CD4-positive, alpha-beta T cell treated with Interleukin-10 for 1 hour (primary cell): ENCODE data around the gene MYOC.
"Not testable (repeated sequence)": the region's sequence is repeated elsewhere in the genome, so short reads cannot be mapped to it uniquely, and the experiment has no call there.

Experiments
- DNase-seq: peaks from one replicate; pipeline ENCODE4 v3.0.0-alpha.2; 2020

MYOC gene

DNA sequence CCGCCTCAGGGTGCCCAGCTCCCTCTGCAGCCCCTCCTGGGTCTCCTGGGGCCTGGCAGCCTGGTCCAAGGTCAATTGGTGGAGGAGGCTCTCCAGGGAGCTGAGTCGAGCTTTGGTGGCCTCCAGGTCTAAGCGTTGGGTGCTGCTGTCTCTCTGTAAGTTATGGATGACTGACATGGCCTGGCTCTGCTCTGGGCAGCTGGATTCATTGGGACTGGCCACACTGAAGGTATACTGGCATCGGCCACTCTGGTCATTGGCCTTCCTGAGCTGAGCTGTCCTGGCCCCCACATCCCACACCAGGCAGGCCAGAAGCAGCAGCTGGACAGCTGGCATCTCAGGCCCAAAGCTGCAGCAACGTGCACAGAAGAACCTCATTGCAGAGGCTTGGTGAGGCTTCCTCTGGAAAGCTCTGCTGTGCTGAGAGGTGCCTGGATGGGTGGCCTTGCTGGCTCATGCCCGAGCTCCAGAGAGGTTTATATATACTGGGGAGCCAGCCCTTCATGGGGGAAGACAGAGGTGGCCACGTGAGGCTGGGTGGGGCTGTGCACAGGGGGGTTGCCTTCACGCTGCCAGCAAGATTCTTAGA lies at the start of gene MYOC:
Gene MYOC (minus strand): TSS at position 455 of the 589 bp plus-strand sequence. CDS start 77 bp downstream, at position 378.
- no peak for DNase-seq

DNA sequence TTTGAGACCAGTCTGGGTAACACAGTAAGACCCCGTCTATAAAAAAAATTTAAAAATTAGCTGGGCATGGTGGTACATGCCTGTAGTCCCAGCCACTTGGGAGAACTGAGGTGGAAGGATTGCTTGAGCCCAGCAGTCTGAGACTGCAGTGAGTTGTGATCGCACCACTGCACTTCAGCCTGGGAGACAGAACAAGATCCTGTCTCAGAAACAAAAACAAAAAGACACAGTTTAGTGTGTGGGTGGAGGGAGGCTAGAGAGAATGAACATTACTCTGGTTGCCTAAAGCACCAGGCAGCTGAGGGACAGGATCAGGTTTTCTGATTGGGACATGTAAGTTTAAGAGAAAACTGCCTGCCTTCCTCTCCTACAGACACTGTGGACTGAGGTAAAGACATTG lies 47.0 kb upstream of the MYOC start:
- no peak for DNase-seq

GRCh38 chr1:171695772-171696171 lies 43.3 kb upstream of the MYOC start:
- DNase-seq = not testable (repeated sequence)

GRCh38 chr1:171693541-171693940 lies 41.1 kb upstream of the MYOC start:
- DNase-seq = not testable (repeated sequence)

DNA sequence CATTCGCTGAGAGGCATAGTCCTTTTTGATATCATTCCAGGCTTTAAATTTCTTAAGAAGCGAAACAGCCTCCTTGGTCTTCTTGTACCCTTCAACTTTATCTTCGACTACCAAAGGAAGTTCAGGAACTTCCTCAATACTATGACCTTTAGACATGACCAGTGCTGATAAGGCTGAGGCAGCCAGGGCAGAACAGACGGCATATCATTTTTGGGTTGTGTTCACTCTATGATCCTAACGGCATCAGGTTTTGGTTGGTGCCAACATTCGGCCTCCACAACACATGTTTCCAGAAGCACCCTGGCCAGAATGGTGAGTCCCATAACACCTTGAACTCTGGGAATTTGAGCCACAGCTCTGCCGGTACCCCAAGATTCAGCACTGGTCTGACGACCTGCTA lies 31.4 kb upstream of the MYOC start:
- no peak for DNase-seq

GRCh38 chr1:171680339-171680738 lies 27.9 kb upstream of the MYOC start:
- DNase-seq = no peak

DNA sequence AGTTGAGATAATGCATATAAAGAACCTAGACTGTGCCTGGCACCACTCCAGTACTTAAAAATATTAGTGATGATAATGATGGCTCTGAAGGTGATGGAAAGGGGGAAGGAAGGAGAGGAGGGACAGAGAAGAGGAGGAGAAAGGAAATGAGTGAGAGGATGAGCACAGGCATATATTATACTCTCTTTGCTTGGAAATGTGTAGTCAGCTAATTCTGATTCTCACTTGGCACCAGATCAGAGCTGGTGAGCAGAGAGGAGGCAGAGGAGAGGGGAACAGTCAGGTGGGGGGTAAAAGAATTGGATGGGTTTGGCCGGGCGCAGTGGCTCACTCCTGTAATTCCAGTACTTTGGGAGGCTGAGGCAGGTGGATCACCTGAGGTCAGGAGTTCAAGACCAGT lies 24.3 kb upstream of the MYOC start:
- no peak for DNase-seq

DNA sequence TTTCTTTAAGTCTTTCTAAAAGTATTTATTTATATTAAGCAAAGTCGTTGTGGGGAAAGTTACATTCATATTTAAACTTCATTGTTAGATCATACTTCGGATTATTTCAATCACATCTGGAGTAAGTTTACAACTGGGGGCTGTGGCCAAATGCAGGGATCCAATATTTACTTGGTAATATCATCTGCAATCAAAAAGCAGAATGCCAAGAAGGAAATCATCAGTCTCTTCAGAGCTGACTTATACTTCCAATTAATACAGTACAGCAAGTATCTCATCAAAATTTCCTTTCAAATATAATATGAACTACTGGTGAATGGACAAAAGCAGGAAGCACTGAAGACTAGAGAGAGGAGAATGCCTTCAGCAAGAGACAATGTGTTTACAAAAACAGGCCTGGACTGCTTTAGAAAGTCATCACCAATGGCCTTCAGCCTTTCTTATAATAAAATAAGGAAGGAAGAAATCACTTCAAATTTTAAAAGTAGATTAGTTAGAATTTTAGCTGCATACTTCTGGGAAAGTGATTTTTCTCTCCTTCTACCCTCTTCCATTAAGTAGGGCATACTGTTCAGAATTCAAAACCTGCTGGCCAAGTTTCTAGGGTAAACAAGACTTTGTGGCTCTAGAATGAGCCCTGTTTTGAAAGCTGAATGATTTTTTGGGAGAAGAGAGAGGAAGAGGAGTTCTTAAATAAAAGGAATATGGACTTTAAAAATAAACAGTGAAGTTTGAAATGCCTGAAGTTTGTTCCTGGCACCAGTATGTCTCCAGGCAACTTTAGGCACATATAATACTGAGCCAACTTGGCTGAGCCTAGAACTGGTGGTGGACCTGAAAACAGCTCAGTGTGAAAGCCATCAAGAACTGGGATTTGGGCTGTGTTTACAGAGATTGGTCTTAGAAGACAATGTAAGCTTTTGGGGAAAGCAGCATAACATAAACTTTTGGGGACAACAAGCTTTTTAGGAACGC lies 22.2 kb upstream of the MYOC start:
- no peak for DNase-seq

DNA sequence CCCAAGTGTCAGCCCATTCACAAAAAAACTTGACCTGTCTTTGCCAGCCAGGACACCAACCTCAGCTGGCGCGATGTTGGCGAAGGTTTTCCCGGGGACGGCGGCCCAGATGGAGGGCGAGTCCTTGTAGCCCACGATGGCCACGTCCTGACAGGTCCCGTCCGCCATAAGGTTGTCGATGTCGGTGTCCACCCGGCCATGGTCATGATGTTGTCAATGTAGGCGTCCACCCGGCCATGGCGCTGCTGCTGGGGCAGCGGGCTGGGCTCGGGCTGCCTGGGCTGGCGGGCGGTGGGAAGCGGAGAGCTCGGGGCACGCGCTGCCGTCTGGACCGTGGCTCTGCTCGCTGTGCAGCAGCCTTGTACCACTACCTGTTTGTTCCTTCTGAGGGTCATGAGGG lies 18.3 kb upstream of the MYOC start:
- DNase-seq = no peak

- DNase-seq = no peak
Observed at GRCh38 chr1:171668372-171668771, 15.9 kb upstream of the MYOC start.

GRCh38 chr1:171666114-171666769 lies 13.8 kb upstream of the MYOC start:
- no peak for DNase-seq

DNA sequence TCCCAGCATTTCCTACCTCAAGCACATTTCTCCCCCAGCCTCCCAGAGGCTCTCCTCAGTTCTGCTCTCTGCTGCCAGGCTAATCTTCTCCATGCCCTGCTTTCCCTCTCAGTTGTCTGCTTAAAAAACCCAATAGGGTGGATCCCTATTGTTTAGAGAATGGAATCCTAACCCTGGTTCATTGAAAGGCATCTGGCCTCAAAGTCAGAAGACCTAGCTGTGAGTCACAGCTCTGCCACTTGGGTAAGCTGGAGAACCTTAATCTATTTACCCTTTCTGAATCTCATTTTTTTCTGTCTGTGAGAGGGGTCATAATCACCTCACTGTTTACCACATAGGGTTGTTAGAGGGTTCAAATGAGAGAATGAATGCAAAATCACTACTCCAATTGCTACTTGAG lies 12.5 kb upstream of the MYOC start:
- DNase-seq = no peak

DNA sequence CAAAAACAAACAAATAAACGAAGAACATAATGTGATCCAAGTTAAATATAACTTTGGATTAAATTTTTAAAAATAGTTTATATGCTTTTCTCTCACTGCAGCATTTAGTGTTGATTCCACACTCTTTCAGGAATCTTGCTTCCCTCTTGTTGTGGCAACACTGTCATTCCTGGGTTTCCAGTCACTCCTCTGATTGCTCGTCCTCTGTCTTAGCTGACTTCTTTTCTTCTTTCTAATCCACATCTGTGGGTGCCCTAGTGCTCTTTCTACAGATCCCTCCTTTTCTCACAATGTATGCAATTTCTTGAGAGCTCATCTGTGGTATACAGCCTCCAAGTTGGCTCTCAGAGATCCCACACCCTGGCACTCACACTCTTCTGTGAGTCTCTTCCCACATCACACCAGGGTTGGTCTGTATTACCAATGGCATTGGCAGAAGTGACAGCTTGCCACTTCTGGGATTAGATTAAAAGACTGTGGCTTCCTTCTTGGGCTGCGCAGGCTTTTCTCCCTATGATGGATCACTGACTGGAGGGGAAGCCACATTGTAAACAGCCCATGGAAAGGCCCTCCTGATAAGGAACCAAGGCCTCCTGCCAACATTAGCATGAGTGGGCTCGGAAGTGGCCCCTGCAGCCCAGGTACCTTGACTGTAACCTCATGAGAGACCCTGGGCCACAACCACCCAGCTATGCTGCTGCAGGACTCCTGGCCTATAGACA lies 11.5 kb upstream of the MYOC start:
- no peak for DNase-seq

DNA sequence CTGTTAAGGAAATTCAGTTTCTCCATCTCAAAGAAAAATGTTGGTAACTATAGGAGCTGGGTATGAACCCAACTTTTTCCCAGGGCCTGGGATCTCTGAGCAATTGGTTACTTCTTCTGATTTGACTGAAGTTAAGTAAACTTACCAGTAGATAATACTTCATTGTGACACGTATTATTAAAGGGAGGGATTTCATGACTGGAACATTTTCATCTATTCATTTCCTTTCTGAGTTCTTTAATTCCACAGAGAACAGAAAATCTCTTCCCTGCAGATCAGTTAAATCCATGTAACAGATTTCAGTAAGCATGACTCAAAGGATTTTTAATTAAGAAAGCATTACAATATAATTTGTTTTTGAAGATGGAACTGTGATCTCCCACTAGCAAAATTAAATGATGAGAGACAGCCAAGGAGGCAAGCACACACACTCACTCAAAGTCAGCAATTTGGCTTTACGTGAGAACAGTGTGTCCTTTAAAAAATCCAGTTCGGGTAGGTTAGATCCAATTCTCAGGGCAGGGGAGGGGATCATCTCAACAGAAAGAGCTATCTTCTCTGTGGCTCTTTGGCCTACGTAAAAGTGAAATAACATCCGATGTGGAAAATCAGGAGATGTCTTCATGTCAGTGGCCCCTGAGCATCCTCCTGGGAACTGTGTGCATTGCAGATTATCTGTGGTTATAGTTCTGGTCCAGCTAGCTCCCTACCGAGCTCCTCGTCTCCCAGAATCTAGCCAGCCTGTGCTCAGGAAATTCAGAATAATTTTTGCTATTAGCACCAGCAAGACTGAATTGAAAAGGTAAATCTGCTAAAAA lies 10.8 kb upstream of the MYOC start:
- no peak for DNase-seq

DNA sequence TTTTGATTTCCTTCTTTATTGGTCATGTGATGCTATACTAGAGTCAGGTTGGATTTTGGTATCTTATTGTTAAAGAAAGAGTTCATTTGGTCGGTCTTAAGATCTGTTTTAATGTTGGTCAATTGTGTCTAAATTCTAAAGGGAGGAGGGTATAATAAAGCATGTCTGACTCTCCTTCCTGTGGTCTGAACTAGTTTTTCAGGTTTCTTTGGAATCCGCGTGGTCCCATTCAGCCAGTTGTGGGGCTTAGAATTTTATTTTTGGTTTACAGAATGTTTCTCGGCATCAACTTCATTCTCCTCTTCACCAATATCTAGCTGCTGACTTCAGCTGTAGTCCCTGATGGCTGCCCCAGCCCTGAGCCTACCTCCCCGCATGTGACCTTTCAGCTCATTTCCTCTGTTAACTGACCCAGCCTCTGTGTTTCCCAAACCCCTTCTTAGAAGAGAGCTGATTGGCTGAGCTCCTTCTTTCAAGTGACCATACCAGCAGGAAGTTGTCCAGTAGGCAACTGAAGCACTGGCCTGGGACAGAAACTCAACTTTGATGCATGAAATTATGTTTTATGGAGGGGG lies 8.7 kb upstream of the MYOC start:
- DNase-seq = no peak

- DNase-seq = not testable (repeated sequence)
Observed at GRCh38 chr1:171656206-171656605, 3.7 kb upstream of the MYOC start.

DNA sequence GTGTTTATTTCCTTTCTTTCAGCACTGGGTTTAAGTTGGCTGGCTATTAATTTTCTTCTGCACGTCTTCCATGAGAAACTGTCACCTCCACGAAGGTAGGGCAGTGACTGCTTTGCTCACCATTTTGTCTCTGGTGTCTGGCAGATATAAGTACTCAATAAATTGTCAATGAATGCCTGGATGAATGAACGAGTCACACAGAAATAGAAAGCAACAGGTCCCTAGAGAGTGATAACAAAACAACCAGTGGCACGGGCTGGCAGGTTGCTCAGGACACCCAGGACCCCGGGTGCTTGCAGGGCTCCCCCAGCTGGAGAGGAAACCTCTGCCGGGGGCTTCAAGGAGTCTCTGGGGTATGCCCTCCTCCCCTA lies 3.2 kb upstream of the MYOC start:
- DNase-seq = no peak

- peak; percentile 56 for DNase-seq
Observed at GRCh38 chr1:171654942-171655745, 2.7 kb upstream of the MYOC start.

DNA sequence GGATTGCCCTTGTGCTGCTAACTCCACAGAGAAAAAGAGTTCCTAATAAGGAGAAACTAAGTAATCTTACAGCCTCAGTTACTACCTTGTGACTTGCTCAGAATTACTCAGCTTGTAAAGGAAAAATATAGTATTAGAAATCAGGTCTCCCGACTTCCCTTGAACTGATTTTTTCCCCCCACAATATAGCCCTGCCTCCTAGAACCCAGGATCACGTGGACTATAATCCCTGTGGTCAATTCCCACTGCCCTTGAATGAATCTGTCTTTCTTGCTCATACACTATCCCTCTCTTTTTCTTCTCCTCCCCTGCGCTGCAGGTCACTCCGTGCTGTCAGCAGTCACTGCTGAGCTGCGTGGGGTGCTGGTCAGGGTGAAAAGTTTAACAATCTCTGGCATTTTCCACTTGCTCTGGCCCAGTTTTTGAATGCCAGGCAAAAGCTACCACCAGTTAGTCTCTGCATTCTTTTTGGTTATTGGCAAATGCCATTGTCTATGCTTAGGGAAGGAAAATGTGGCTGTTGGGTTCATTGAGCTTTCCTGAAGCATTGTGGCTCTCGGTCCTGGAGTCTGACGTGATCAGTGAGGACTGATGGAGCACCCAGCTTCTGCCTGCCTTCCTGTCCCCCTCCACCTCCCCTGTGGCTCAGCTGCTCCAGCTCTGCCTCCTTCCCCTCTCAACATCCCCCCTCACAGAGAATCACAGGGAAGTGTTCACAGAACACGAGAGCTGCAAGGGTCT lies 1.9 kb upstream of the MYOC start:
- DNase-seq = no peak

GRCh38 chr1:171653796-171654195 lies 1.3 kb upstream of the MYOC start:
- DNase-seq = no peak
